ENCODE measurements around the gene STK10.

Gene STK10

GRCh38 chr5:172086194-172086975 is 101.6 kb downstream of the STK10 start:
- no peak for ATAC-seq

GRCh38 chr5:172085738-172086137 is 102.3 kb downstream of the STK10 start:
- DNase-seq (no peak), ATAC-seq (no peak)

More at GRCh38 chr5:172086194-172086975, 101.6 kb downstream of the STK10 start:
- no peak for DNase-seq

- ATAC-seq (no peak), DNase-seq (no peak)
Observed at GRCh38 chr5:172082180-172082579, 105.8 kb downstream of the STK10 start.

DNA sequence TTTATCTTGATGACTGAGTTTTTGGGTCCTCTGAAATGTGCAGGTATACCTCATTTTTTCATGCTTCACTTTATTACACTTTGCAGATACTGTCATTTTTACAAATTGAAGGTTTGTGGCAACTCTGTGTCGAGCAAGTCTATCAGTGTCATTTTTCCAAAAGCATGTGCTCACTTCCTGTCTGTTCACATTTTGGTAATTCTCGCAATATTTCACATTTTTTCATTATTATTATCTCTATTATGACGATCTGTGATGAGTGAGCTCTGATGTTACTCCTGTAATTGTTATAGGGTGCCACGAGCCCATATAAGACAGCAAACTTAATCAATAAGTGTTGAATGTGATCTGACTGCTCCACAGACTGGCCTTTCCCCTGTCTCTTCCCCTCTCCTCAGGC is 108.1 kb downstream of the STK10 start:
- DNase-seq = no peak
- no peak for ATAC-seq

DNA sequence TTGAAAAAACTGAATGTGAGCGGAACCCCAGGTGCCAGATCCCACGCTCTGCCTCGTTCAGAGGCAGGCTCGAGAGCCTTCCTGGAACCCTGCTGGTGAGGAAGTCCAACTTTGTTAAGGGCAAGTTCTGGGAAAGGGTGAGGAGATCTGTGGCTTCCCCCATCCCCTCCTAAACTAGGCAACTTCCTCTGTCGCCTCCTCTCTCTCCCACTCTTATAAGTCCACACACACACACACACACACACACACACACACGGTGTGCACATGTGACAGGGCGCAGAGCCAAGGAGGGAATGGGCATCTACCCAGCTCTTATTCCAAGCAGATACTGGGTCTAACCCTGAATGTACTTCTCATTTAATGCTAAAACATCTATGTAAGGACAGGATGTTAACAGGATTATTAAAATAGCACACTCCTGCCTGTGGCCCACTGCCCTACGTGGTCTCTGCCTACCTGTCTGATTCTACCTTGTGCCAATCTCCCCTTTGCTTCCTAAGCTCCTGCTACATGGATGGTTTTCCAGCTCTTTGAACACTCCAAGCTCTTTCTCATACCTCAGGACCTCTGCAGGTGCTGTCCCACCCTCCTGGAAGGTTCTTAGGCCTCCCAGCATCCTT is 109.2 kb downstream of the STK10 start:
- ATAC-seq (no peak), DNase-seq (no peak)

GRCh38 chr5:172077664-172078425 is 110.2 kb downstream of the STK10 start:
- DNase-seq (no peak), ATAC-seq (no peak)

DNA sequence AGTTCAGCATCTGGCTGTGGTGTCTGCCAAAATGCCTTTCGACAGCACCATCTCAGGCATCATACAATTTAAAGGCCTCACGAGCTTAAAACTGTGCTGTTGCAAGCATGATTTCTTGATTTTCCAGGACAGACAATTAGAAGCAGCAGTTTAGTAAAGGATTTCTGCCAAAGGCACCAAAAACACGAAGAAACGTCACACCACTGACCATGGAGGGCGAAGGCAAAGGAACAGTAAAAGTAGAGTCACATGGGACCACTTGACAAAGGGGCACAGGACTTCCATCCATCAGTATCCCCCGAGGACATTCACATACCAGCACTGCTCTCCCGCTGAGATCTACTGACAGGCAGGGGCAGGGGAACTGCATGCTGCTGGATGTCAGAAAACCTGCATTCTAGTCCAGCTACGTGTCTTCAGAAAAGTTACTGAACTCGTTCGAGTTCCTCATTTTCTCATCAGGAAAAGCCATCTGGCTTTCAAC is 111.2 kb downstream of the STK10 start:
- ATAC-seq (no peak), DNase-seq (no peak)

DNA sequence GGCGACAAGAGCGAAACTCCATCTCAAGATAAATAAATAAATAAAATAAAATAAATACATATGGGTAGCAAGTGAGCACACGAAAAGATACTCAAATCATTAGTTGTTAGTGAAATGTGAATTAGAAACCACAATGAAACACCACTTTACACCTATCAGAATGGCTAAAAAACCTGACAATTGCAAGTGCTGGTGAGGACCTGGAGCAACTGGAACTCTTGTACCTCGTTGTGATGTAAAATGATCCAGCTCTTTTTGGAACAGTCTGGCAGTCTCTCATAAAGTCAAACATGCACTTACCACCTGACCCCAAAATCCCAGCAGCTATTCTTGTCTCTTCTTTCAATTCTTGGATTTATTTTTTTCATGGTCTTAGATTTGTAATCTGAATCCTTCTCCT is 112.4 kb downstream of the STK10 start:
- no peak for ATAC-seq
- DNase-seq = no peak

DNA sequence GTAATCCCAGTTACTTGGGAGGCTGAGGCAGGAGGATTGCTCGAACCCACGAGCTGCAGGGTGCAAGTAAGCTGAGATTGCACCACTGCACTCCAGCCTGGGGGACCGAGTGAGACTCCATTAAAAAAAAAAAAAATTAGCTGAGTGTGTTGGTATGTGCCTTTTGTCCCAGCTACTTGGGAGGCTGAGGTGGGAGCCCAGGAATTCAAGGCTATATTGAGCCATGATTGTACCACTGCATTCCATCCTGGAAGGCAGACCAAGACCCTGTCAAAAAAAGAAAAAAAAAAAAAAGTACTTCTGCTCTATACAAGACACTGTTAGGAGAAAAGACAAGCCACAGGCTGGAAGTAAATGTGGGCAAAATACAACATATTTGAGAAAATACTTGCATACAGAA is 113.1 kb downstream of the STK10 start:
- no peak for DNase-seq
- ATAC-seq = no peak

GRCh38 chr5:172071309-172071875 is 116.6 kb downstream of the STK10 start:
- no peak for ATAC-seq

GRCh38 chr5:172065431-172066065 is 122.5 kb downstream of the STK10 start:
- no peak for ATAC-seq
- DNase-seq = no peak

More at GRCh38 chr5:172071309-172071875, 116.6 kb downstream of the STK10 start:
- no peak for DNase-seq

GRCh38 chr5:172064766-172065165 is 123.3 kb downstream of the STK10 start:
- no peak for DNase-seq
- ATAC-seq = no peak

DNA sequence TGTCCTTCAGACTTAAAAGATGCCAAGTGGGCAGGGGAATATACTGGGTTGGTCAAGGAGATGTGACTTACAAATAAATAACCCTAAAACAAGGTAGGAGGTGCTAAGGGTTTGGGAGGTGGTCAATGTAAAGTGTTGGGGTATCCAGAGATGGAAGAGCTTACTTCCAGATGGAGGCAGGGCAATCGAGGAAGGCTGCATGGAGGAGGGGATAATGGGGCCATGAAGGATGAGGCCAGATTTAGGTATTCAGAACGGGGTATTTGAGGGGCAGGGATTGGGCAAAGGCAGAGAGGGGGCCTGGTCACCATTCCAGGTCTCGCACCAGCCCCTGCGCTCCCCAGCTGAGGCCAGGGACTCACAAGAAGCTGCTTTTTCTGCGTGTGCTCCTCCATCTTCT is 123.7 kb downstream of the STK10 start:
- no peak for DNase-seq
- ATAC-seq = no peak

- ATAC-seq (no peak), DNase-seq (no peak)
Observed at GRCh38 chr5:172063463-172064235, 124.4 kb downstream of the STK10 start.

DNA sequence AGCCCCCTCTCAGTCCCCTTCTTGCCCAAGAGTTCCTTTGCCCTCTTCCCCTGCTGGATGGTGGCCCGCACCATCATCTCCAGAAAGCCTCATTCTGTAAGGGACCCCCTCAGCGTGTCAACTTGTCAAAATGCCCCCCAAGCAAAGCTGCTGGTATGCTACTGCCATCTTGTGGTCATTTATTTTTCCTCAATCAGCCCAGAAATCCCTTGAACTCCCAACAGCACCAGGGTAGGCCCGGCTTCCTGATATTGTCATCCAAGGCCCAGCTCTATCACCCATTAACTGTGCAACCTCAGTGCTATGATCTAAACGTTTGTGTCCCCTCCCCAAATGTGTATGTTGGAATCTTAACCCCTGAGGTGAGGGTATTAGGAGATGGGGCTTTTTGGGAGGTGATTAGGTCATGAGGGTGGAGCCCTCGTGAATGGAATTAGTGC is 128.3 kb downstream of the STK10 start:
- DNase-seq = no peak
- no peak for ATAC-seq

DNA sequence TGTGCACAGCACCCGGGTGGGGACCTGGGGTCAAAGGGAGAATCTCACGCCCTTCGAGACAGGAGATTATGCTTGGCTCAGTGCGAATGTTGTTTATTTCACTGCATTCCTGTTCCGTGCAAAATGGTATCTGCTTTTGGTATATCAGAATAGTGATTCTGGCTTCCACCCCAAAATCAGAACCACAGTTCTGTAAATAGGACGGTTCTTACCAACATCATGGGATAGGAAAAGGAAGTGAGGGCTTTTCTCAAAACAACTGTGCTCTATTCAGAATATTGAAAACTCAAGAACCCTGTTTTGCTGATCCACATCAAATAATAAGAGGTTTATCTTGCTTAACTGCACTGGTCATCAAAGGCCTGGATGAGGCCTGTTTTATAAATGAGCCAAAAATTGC is 129.9 kb downstream of the STK10 start:
- no peak for ATAC-seq

GRCh38 chr5:172055996-172056395 is 132.0 kb downstream of the STK10 start:
- no peak for DNase-seq
- ATAC-seq = no peak

More for the DNA sequence above, 129.9 kb downstream of the STK10 start:
- no peak for DNase-seq

GRCh38 chr5:172055421-172055820 is 132.6 kb downstream of the STK10 start:
- DNase-seq (no peak), ATAC-seq (no peak)

DNA sequence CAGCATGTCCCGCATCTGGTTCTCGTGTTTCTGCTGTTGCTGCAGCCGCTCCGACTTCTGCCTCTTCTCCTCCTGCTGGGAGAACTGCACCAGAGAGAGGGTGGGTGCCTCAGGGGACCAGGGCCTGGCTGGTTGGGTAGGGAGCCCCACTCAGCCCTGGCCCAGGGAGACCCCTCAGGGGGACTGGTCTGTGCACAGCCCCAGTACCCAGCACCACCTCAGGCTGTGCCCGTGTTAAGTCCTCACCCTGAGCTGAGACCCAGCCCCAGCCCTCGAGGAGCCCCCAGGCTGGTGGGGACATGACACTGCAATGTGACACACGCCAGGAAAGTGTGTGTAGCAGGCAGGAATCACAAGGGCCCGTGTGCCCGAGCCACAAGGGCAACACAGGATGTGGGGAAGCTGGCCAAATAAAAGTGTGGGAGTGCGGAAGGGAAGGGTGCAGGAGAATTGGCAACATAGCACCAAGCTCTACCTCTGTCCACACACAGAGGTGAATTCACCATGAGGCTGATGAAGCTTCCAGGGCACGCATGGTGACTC is 133.3 kb downstream of the STK10 start:
- no peak for ATAC-seq

GRCh38 chr5:172052450-172053236 is 135.4 kb downstream of the STK10 start:
- ATAC-seq = no peak
- no peak for DNase-seq

More for the DNA sequence above, 133.3 kb downstream of the STK10 start:
- DNase-seq = no peak

All from stimulated activated naive CD8-positive, alpha-beta T cell treated with anti-CD3 and anti-CD28 coated beads, Interleukin-15, Interleukin-2, amounts not matched to agents 100 U/mL and 50 U/mL, for 24 hours (primary cell).